ENCODE measurements around the gene CNTNAP4.

Gene CNTNAP4

DNA sequence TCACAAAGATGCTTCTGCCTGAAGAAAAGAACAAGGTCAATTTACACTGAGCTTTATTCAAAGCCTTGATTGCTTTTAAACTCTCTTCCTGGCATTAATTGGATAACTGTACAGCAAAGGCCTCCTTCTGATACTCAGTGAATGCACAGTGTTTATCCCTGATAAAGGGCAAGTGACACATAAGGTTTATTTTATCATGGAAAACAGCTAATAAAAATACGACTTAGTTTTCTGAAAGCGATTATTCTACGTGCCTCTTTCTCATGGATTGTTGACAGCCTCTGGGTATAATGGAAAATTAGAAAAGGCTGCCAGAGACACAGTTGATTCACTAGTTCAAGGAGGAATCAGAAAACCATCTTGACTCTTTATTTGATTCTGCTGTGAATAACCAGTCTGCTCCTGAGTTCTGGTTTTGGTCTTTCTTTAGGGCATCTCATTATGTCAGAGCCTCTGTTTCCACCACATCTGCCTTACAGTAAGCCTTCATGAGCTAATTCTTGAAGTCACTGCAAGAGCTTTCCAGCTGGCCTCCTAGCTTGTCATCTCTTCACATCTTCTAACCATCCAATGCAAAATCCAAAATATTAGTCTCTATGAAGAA, 212.9 kb downstream of the CNTNAP4 start:
- no peak for DNase-seq (ENCODE audit: low read depth)

DNA sequence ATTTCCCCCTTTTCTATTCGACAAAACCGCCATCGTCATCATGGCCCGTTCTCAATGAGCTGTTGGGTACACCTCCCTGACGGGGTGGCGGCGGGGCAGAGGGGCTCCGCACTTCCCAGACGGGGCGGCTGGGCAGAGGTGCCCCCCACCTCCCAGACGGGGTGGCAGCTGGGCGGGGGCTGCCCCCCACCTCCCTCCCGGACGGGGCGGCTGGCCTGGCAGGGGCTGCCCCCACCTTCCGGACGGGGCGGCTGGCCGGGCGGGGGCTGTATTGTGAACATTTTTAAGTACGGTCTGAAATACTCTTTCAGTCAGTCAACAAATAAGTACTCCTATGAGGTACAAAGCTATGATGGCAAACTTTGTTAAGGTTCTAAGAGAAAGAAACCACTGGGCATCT, 222.8 kb downstream of the CNTNAP4 start:
- DNase-seq (ENCODE audit: low read depth): no peak

DNA sequence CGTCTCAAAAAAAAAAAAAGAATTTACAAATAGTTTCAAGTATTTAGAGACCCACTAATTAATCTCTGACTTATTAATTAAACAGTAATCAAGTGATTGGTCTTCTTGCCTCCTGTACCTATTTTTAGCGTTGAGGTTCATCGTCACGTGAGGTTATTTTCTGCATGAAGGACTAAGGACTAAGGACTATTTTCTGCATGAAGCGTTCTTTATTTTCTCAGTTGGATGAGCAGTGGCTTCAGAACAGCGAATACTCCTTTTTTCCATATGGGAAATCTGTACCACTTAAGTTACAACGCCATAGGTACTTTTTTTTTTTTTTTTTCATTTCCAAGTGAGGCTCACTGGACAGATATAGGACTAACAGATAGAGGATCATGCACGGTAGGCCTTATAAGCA, 224.9 kb downstream of the CNTNAP4 start:
- DNase-seq (ENCODE audit: low read depth): no peak

DNA sequence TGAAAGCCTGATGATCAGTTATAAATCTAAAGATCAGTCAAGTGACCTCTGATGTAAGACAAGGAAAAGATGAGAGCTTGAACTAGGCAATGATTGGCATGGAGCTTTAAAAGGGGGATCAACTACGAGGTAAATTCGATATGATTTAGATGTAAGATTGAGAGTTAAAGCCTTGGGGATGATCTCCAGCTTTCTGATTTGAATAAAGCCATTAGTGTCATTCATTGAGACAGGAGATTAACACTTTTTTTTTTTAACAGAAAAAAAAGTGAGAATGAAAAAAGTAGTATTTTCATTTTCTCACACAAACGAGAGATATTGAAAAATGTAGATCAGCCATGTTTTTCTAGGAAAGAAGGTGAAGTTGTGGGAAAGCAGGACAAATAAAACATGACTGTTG, 225.4 kb downstream of the CNTNAP4 start:
- DNase-seq (ENCODE audit: low read depth): no peak

DNA sequence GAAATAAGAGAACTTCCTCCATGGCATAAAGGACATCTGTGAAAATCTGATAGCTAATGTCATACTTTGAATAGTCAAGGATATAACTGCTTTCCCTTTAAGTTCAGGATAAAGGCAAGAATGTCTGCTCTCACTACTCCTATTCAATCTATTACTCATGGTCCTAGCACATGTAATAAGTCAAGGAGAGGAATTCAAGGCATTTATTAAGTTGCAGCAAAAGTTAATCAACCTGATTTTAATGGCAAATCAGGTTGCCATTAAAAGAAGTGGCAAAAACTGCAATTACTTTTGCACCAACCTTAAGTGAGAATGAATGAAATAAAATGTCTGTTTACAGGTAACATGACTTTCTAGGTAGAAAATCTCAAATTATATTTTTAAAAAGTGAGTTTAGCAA, 225.9 kb downstream of the CNTNAP4 start:
- DNase-seq (ENCODE audit: low read depth): no peak

DNA sequence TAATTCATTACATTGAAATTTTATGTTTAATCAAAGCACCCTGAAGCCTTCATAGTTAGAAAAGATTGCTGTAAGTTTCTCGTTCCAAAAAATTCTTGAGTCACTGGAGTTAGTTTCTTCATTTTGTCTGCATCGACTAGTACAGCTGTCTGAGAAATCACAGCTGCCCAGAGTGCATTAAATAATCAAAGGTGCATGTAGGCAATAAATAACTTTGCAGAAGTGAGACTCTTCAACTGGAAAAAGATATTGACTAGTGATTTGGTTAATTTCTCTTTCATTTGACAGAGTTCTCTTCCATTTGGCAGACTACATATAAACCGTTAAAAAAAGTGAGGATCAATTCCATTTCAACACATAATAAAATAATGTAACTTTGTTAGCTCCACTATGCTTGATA, 234.0 kb downstream of the CNTNAP4 start:
- no peak for DNase-seq (ENCODE audit: low read depth)

DNA sequence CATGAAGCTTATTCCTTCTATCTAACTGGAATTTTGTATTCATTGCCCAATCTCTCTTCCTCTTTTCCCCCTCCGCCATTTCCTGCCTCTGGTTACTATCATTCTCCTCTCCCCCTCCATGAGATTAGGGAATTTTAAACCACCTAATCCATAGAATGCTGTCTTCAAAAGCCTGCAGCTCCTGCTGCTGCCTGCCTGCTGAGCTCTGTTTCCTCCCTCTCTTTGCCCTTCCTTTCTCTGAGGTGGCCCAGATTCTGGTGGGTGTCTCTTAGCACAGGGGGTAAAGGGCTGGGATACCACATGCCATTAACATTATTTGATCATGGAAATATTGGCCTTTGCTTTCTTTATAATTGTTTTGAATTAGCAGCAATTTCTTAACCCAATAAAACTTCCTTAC, 241.6 kb downstream of the CNTNAP4 start:
- no peak for DNase-seq (ENCODE audit: low read depth)

DNA sequence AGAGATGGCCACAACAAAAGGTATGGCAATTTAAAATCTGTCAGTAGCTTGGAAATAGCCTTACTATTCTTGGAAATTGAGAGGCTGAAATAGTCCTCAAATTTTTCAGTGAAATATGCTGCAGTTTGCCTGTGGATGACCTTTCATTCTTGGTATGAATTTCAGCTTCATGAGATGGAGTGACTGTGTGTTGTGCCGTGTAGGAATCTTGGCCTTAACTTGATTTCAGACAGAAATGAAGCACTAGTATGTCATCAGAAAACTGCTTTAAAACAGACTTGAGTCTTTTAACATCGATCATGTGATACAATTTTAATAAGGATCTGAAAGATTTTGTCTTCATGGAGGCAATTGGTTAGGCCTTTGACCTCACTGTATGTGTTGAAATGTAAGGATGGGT, 247.2 kb downstream of the CNTNAP4 start:
- DNase-seq (ENCODE audit: low read depth): no peak

DNA sequence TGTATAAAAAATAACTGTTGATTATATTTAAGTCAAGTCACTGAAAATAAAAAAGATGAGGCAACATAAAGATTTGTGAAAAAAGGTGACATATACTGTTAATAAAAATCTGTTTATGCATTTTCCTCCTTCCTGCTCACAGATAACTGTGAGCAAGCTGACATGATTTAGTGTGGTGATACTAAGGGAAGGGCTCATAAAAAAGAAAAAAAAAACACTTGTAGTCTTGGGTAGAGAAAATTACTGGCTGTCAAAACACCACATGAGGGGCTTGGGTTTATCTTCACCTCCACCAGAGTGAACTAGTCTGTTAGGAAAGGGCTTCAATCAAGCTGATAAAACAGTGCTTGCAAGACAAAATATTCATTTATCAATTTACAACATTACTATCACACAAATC, 247.6 kb downstream of the CNTNAP4 start:
- DNase-seq (ENCODE audit: low read depth): no peak

DNA sequence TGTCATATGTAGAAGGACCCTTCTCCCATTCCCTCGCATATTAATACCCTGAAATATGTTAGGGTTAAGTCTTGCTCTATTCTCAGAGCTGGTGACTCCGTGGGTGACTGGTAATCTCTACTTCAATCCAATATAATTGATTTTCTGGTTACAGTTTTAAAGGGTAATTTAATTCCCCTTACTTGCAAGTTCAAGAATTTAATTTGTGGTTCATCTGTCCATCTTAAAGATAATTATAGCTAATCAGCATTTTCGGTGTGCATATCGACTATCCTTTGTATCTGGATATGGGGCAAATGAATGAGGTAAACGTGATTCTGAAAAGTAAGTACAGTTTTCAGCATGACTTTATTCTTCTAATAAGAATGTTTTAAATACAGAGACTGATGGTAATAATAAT, 250.0 kb downstream of the CNTNAP4 start:
- DNase-seq (ENCODE audit: low read depth): no peak

DNA sequence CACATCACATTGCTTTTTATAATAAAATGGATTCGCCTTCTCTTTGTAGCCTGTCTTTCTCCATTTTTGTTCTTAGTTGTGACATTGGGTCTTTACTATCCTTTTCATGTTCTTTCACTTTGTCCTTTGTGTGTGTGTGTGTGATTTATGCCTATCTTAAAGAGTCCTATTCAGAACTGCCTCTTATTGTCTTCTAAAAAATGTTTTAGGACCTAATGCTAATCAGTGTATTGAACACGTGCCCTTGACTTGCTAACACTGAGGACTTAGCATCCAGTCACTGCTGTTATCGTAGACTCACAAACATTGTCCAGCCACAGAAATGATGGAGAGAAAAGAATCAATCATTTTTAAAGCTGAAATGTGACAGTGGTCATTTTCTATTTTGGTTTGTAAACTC, 251.9 kb downstream of the CNTNAP4 start:
- no peak for DNase-seq (ENCODE audit: low read depth)

DNA sequence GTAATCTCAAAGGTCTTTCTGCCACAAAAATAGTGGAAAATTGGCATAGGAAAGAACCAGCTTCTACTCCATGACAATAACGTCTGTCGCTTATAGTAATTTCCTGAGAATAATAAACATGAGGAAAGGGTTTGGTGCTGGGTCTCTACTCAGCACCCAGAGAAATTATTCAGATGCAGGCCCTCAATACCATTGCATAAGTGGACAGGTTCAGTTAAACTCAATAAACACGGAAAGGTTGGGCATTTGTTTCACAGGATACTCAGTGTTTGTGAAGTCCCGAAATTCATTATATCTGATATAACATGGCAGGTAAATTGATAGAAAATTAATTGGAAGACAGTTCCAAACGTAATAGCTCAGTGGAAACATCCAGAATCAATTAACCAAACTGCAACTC, 254.0 kb downstream of the CNTNAP4 start:
- DNase-seq (ENCODE audit: low read depth): no peak

DNA sequence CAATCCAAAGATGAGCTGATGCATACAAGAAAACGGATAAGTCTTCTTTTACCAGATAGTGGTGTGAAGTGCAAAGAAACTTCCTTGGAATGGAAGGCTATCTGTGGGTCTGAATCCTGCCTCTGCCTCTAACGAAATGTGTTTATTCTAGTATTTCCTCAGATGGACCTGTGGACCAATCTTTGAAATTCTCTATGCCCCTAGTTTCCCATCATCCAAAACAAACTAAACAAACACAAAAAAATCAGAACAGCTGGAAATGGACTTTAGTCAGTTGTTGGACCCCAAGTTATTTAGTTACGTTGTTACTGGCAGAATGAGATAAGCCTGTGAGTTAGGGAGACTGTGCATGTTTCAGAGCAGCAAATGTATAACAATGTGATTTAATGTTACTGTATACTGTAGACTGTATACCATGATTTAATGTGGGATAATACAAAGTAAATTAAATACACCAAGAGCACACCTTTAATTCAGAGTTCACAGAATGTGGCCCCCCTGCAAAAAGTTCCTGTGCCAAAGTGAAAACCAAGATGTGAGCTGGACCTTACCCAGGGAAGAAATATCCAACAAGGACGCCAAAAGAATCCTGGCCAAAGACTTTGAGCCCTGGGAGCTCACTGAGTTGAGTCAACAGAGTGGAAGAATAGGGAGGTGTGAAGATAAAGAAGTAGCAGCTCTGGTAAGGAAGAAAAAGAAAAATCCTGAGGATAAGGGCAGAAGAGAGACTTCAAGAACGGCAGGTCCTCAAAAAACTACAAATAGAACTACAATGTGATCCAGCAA, 255.2 kb downstream of the CNTNAP4 start:
- DNase-seq (ENCODE audit: low read depth): no peak

DNA sequence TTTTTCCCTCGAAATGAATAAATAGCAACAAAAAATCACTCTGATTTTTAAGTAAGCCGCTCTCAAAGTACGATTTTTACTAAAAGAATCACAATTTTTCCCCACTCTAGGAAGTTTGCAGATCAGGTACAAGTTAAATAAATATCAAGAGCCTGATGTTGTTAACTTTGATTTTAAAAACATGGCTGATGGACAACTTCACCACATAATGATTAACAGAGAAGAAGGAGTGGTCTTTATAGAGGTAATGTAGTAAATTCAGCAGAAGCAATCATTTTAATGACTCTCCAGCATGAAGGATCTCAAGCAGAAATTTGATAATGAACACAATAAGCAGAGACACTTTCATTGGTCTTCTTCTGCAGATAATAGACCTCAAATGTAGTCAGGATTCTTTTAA, 262.4 kb downstream of the CNTNAP4 start:
- no peak for DNase-seq (ENCODE audit: low read depth)

DNA sequence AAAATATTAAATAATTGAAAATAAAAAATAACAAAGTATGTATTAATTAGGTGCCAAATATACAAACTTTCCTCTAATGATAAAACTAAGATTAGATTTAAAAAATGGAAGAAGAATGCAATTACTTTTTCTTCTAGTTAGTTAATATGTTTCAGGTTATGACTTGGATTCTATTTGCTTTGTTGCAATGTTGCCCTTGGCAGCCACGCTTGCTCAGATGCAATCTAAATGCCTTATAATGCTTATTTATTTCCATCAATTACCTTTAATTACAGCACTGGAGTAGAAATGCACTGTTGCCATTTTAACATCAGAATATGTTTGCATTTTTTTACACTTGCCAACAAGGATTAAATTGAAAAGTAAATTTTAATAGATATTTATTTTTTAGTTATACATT, 263.9 kb downstream of the CNTNAP4 start:
- DNase-seq (ENCODE audit: low read depth): no peak

DNA sequence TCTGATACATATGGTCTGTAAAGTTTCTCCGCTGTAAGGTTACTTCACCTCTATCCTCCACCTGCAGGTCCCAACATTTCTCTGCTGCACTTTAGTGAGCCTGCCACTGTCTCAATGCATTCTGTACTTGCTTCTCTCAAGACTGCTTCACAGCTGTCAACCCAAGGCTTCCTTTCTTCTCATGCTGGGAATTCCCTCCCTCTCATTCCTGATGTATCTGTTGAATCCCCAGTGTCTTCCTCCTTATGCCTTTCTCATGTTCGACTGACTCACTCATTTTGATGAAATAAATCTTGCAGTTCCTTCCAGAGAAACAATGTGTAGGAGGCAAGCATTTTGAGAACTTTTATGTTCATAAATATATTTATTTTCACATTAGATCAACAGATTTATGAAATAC, 288.3 kb downstream of the CNTNAP4 start:
- DNase-seq (ENCODE audit: low read depth): no peak

DNA sequence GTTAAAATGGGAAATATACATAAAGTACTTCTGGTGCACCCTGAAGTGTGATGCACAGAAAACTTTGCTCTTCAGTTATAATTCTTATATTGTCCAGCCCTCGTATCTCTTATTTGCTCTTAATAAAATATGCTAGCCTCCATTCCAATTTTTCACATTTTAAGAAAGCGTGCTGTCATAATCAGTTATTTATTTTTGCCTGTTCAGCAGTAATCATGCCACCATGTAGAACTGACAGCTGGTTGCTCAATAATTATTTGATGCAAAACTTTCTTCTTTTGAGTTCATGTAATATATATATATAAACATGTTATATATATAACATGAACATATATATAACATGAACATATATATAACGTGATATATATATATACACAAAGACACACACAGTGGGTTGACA, 294.6 kb downstream of the CNTNAP4 start:
- no peak for DNase-seq (ENCODE audit: low read depth)

DNA sequence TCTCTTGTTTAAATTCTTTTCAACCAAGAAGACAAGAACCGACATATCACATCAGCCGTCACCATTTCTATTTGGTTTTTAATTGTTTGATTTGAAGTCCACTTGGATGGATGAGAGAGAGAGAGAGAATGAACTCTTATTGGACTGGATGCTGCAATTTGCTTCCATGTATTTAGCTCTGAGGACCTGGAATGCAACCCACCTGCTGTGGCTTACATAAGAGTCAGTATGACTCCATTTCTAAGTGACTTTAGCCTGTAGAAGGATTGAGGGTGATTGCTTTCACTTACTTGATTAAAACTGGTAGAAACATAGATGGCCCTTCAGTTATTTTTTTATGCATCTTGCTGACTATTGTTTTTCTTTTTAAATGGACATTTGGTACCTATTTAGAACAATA, 296.1 kb downstream of the CNTNAP4 start:
- DNase-seq (ENCODE audit: low read depth): no peak

DNA sequence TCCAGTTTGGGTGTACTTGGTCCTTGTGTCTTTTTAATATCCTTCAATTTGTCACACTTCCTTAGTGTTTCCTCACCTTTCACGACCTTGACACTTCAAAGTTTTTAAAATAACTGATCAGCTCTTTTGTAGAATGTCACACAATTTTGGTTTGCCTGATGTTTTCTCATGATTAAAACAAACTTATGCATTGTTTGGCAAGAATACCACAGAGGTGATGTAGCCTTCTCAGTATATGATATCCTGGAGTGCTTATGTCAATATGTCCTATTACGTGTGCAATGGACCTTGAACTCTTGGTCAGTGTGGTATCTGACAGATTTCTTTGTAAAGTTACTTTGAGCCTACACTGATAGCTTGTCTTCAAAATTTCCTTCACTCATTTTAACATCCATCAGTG, 297.4 kb downstream of the CNTNAP4 start:
- no peak for DNase-seq (ENCODE audit: low read depth)

DNA sequence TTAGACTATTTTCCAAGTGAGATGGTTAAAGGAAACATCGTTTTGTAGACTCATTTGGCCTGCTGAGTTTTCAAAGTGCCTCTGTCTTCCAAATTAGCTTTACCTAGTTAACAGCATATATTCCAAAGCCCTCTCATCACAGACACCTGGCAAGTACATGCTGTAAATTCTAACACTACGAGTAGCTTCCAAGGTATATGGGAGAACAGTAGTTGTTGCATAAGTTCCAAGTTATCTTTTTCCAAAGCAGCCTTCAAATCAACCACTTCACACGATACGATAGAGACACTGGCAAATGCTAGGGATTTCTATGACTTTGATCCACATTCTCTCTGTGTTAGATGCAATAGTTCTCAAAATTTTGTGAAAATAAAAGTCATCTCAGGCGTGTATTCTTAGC, 299.3 kb downstream of the CNTNAP4 start:
- DNase-seq (ENCODE audit: low read depth): no peak

DNA sequence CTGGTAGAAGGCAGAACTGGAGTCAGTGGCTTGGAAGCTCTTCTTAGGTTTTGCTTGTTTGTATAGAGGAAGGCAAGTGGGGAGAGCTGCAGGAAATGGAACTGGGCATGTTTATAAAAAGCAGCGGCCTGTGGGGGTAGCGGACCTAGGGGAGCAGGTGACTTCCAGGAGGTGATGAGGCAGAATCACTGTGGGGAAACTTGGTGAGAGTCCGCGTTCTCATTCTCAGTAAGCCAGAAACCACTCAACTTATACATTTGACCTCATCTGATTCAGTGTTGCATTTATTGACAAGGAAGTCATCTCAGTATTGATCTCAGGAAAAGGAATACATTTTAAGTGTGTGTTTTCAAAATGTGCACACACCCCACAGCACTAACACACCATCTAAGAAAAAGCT, 299.8 kb downstream of the CNTNAP4 start:
- DNase-seq (ENCODE audit: low read depth): no peak

DNA sequence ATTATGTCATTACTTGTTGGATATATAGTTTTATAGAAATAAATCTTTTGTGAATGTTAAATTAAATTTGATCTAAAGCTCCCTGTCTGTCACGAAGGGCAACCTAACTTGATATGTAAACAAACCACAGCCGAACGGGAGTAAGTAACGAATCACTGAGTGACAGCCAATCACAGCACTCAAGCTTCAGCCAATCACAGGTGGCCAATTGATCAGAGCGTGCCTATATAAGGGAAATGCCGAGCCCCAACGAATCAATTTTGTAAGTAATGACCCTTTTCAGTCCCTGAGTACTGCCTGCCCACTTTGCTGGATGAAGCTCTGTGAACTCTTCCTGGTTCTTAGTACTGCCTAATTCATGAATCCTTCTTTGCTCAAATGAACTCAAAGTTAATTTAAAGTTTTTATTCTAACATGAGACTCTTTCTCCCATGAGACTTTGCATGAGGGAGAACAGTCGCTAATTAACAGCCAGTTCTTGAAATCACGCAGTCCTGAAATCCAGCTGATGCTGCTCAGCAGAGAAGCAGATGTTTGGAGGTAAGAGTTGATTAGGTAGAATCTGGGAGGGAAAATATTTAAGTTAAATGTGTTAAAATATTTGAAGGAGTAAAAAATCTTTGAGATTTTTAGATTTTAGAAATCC, 302.2 kb downstream of the CNTNAP4 start:
- no peak for DNase-seq (ENCODE audit: low read depth)

DNA sequence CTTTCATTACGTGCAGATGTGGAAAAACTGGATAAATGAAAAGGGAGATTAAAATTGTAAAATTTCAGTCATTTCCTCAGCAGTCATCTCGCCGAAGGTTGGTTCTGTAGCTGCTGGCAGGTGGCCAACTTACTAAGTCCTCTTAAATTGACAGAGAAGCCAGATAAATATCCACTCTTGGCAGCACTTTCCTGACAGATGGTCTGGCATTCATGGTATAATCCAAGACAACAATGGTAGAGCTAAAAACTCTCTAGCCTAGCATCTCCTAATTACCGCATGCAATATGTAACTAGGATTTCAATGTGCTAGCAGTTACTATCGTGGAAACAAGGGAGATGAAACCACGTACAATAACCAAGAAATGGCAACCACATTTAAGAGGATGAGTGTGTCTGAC, 306.3 kb downstream of the CNTNAP4 start:
- no peak for DNase-seq (ENCODE audit: low read depth)

DNA sequence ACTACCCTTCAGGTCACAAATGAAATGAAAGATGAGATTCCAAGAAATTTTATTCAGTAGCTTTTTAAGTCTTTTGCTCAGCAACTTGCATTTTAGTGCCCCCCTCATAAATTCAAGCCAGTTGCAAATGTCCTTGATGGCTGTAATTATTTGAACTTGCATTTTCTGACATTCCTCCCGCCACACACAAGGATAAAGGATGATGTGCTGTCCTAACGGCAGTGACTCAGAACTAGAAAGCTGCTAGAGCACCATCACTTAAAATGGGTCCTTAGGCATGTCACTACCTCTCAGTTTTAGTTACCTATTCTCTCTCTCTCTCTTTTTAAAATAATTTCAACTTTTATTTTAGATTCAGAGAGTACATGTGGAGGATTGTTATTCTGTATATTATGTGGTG, 306.7 kb downstream of the CNTNAP4 start:
- no peak for DNase-seq (ENCODE audit: low read depth)
